ENCODE measurements around the gene CNKSR3. TPM values are rescaled to one million over a fixed set of nuclear protein-coding genes. Genes with fewer than 3 reads are reported as not detected.

The CNKSR3 gene
- total RNA-seq, 1 donor from 2014 or later = 11.8 TPM

- H3K4me1 ChIP-seq = no peaks in the 10 kb centered on the region
- H3K27me3 ChIP-seq = no peaks in the 10 kb centered on the region
- intact Hi-C loops (cut with DNase I) = no loop called here
- DNase-seq (no peak), ATAC-seq (no peak)
- no peaks in the 10 kb centered on the region for H3K36me3 ChIP-seq
- TF ChIP-seq CTCF (IDR thresholded peaks at IDR 0.05) = no peak
- no peaks in the 10 kb centered on the region for H3K9me3 ChIP-seq
- no peak overlapping the region for H3K27ac ChIP-seq
- no peak overlapping the region for H3K4me3 ChIP-seq
Measured at GRCh38 chr6:154460306-154461071, 50.0 kb downstream of the CNKSR3 start.

- H3K36me3 ChIP-seq = no peaks in the 10 kb centered on the region
- H3K4me1 ChIP-seq = no peaks in the 10 kb centered on the region
- H3K27ac ChIP-seq = no peak overlapping the region
- no peak for TF ChIP-seq CTCF (IDR thresholded peaks at IDR 0.05)
- no peak for DNase-seq
- no peak for ATAC-seq
- intact Hi-C loops (cut with DNase I) = no loop called here
- H3K4me3 ChIP-seq = no peak overlapping the region
- no peaks in the 10 kb centered on the region for H3K27me3 ChIP-seq
- H3K9me3 ChIP-seq = no peaks in the 10 kb centered on the region
Measured at GRCh38 chr6:154459513-154459912, 51.0 kb downstream of the CNKSR3 start.

- intact Hi-C loops (cut with DNase I) = no loop called here
- no peak for TF ChIP-seq CTCF (IDR thresholded peaks at IDR 0.05)
- H3K27ac ChIP-seq = no peak overlapping the region
- ATAC-seq (no peak), DNase-seq (no peak)
- H3K4me3 ChIP-seq = no peak overlapping the region
- H3K9me3 ChIP-seq = no peaks in the 10 kb centered on the region
- H3K27me3 ChIP-seq = no peaks in the 10 kb centered on the region
- no peaks in the 10 kb centered on the region for H3K36me3 ChIP-seq
- no peaks in the 10 kb centered on the region for H3K4me1 ChIP-seq
Measured at GRCh38 chr6:154458565-154459470, 51.7 kb downstream of the CNKSR3 start.

GRCh38 chr6:154457881-154458284 is 52.6 kb downstream of the CNKSR3 start:
- H3K36me3 ChIP-seq = no peaks in the 10 kb centered on the region
- DNase-seq (no peak), ATAC-seq (no peak)
- no peaks in the 10 kb centered on the region for H3K9me3 ChIP-seq
- H3K4me3 ChIP-seq = no peak overlapping the region
- H3K27ac ChIP-seq = no peak overlapping the region
- TF ChIP-seq CTCF (IDR thresholded peaks at IDR 0.05) = no peak
- H3K4me1 ChIP-seq = no peaks in the 10 kb centered on the region
- H3K27me3 ChIP-seq = no peaks in the 10 kb centered on the region
- intact Hi-C loops (cut with DNase I) = no loop called here

GRCh38 chr6:154457046-154457713 is 53.3 kb downstream of the CNKSR3 start:
- Histone ChIP-seq H3K36me3 (no peaks in the 10 kb centered on the region), H3K9me3 (no peaks in the 10 kb centered on the region), H3K27me3 (no peaks in the 10 kb centered on the region), H3K27ac (no peak overlapping the region), H3K4me3 (no peak overlapping the region), H3K4me1 (no peaks in the 10 kb centered on the region)
- no peak for ATAC-seq
- DNase-seq = no peak
- intact Hi-C loops (cut with DNase I) = no loop called here
- TF ChIP-seq CTCF (IDR thresholded peaks at IDR 0.05) = no peak
